H1 (cell line): ENCODE data around the gene ADRB2.

Experiments used
- CBX8 ChIP-seq: fragments of 300-800, 300-1000 bp; sonication (generic); IDR thresholded peaks from 2 replicates; pipeline ENCODE4 v1.7.1; 2016; ENCODE audit warnings: low read depth, low read length, borderline replicate concordance
- CEBPB ChIP-seq: IDR thresholded peaks from 2 replicates; pipeline ENCODE4 v1.6.1; 2012; ENCODE audit warnings: low read depth, low read length
- CREB1 ChIP-seq: IDR thresholded peaks from 2 replicates; pipeline ENCODE4 v1.6.1; 2012; ENCODE audit warnings: inconsistent platforms
- CTCF ChIP-seq, 3 experiments: IDR thresholded peaks; 1 replicate in 2 of 3; 2 replicates in 1 of 3; pipeline versions ENCODE4 v1.5.1 to v1.6.1; 2011; ENCODE audit warnings: low read length in 3 of 3, mild to moderate bottlenecking in 3 of 3, inconsistent platforms in 2 of 3, low read depth in 1 of 3, moderate library complexity in 1 of 3; ENCODE audit not compliant: insufficient read depth in 1 of 3; ENCODE audit errors: control extremely low read depth in 1 of 3
- EZH2 ChIP-seq: fragments of 200-600 bp; sonication (generic); IDR thresholded peaks from 2 replicates; pipeline ENCODE4 v1.7.1; 2012; ENCODE audit warnings: low read depth, mild to moderate bottlenecking, moderate library complexity, low read length, inconsistent platforms; ENCODE audit not compliant: severe bottlenecking
- JUN ChIP-seq: IDR thresholded peaks from 2 replicates; pipeline ENCODE4 v1.6.1; 2011; ENCODE audit warnings: low read depth, mild to moderate bottlenecking, improper control_type of control experiment, low read length
- MAX ChIP-seq: IDR thresholded peaks from 2 replicates; pipeline ENCODE4 v1.6.1; 2012; ENCODE audit warnings: inconsistent platforms
- PHF8 ChIP-seq: fragments of 200-600 bp; sonication (generic); conservative IDR thresholded peaks from 2 replicates; pipeline ENCODE4 v1.7.1; 2012; ENCODE audit warnings: low read depth, mild to moderate bottlenecking, inconsistent platforms, low read length, moderate library complexity
- SIN3A ChIP-seq, 2 experiments: IDR thresholded peaks in 1 of 2; conservative IDR thresholded peaks in 1 of 2; 2 replicates each; pipeline ENCODE4 v1.6.1; 2011 to 2012; ENCODE audit warnings: low read length in 2 of 2, improper control_type of control experiment in 1 of 2, low read depth in 1 of 2, mild to moderate bottlenecking in 1 of 2
- SRF ChIP-seq: IDR thresholded peaks from 2 replicates; pipeline ENCODE4 v1.6.1; 2011; ENCODE audit warnings: mild to moderate bottlenecking, low read depth, low read length, moderate library complexity
- TAF1 ChIP-seq: IDR thresholded peaks from 2 replicates; pipeline ENCODE4 v1.6.1; 2011; ENCODE audit warnings: mild to moderate bottlenecking, low read depth, low read length
- TF ChIP-seq, protein P1 (sequence below): IDR thresholded peaks from 2 replicates; pipeline ENCODE4 v1.6.1; 2012; ENCODE audit warnings: low read length, inconsistent platforms
- TF ChIP-seq, protein P2 (sequence below): IDR thresholded peaks from 2 replicates; pipeline ENCODE4 v1.6.1; 2011; ENCODE audit warnings: low read length, improper control_type of control experiment

- TF ChIP-seq SRF (no peak), CBX8 (no peak), CTCF (IDR thresholded peaks at IDR 0.05; ENCODE audit: control extremely low read depth in 1 of 3, insufficient read depth in 1 of 3, low read depth in 1 of 3, low read length in 3 of 3) (no peak), MAX (no peak), EZH2 (no peak), JUN (no peak), PHF8 (no peak), SIN3A (conservative IDR thresholded peaks at IDR 0.05 in 1 of 2, IDR thresholded peaks at IDR 0.05 in 1 of 2; ENCODE audit: low read depth in 1 of 2, low read length in 2 of 2) (no peak), TAF1 (no peak), CREB1 (no peak), CEBPB (no peak)
- TF ChIP-seq, protein P1, sequence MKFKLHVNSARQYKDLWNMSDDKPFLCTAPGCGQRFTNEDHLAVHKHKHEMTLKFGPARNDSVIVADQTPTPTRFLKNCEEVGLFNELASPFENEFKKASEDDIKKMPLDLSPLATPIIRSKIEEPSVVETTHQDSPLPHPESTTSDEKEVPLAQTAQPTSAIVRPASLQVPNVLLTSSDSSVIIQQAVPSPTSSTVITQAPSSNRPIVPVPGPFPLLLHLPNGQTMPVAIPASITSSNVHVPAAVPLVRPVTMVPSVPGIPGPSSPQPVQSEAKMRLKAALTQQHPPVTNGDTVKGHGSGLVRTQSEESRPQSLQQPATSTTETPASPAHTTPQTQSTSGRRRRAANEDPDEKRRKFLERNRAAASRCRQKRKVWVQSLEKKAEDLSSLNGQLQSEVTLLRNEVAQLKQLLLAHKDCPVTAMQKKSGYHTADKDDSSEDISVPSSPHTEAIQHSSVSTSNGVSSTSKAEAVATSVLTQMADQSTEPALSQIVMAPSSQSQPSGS, result no peak
- TF ChIP-seq, protein P2, sequence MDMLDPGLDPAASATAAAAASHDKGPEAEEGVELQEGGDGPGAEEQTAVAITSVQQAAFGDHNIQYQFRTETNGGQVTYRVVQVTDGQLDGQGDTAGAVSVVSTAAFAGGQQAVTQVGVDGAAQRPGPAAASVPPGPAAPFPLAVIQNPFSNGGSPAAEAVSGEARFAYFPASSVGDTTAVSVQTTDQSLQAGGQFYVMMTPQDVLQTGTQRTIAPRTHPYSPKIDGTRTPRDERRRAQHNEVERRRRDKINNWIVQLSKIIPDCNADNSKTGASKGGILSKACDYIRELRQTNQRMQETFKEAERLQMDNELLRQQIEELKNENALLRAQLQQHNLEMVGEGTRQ, result no peak
Observed at GRCh38 chr5:148829248-148829594, 2.8 kb downstream of the ADRB2 start.
